WTC11 (cell line): ENCODE results near the gene NEK10.

Experiments used
- CTCF ChIP-seq: fragments of 200-600 bp; IDR thresholded peaks from 2 replicates; pipeline ENCODE4 v1.8.0; 2022; ENCODE audit warnings: antibody characterized with exemption
- E2F1 ChIP-seq: sonication (generic); formaldehyde crosslinking; IDR thresholded peaks from 2 replicates; pipeline ENCODE4 v1.8.0; 2022; ENCODE audit warnings: mild to moderate bottlenecking, missing genetic modification reagents
- ELF4 ChIP-seq: sonication (generic); formaldehyde crosslinking; IDR thresholded peaks from 2 replicates; pipeline ENCODE4 v1.8.1; 2022; ENCODE audit warnings: low read depth, mild to moderate bottlenecking, moderate library complexity, missing genetic modification reagents
- ERG ChIP-seq: fragments of 250-450 bp; sonication (Bioruptor Pico); IDR thresholded peaks from 2 replicates; pipeline ENCODE4 v1.8.0; 2021; ENCODE audit warnings: mild to moderate bottlenecking
- FOXK1 ChIP-seq: sonication (generic); formaldehyde crosslinking; IDR thresholded peaks from 2 replicates; pipeline ENCODE4 v1.8.0; 2022; ENCODE audit warnings: mild to moderate bottlenecking, moderate library complexity, missing genetic modification reagents
- USF1 ChIP-seq: sonication (generic); formaldehyde crosslinking; IDR thresholded peaks from 2 replicates; pipeline ENCODE4 v1.8.0; 2022; ENCODE audit warnings: mild to moderate bottlenecking, missing genetic modification reagents
- ZBTB21 ChIP-seq: sonication (generic); formaldehyde crosslinking; IDR thresholded peaks from 2 replicates; pipeline ENCODE4 v1.8.1; 2023; ENCODE audit warnings: mild to moderate bottlenecking, missing genetic modification reagents, borderline replicate concordance
- ZNF138 ChIP-seq: sonication (generic); formaldehyde crosslinking; conservative IDR thresholded peaks from 2 replicates; pipeline ENCODE4 v1.8.1; 2022; ENCODE audit warnings: mild to moderate bottlenecking, moderate library complexity, missing genetic modification reagents
- ZSCAN18 ChIP-seq: fragments of 250-450 bp; sonication (Bioruptor Pico); IDR thresholded peaks from 2 replicates; pipeline ENCODE4 v2.1.2; 2022; ENCODE audit warnings: mild to moderate bottlenecking, moderate library complexity

GRCh38 chr3:27141668-27142067 is 227.5 kb downstream of the NEK10 start:
- TF ChIP-seq ZBTB21 (CRISPR knock-in tag) (no peak), ERG (CRISPR knock-in tag) (no peak), CTCF (no peak), E2F1 (CRISPR knock-in tag) (no peak), ZNF138 (CRISPR knock-in tag) (no peak), USF1 (CRISPR knock-in tag) (no peak), FOXK1 (CRISPR knock-in tag) (no peak), ELF4 (CRISPR knock-in tag) (no peak), ZSCAN18 (CRISPR knock-in tag) (no peak)
